HCT116 (cell line): ENCODE data around the gene TRPM8. TPM values are rescaled to one million over a fixed set of nuclear protein-coding genes. Genes with fewer than 3 reads are reported as not detected.

Experiments used
- ATAC-seq: fragments of 200-7000 bp; cut with Tn5 transposase; 2 replicates; pipeline ENCODE4 v1.9.1; 2020; ENCODE audit warnings: mild to moderate bottlenecking, moderate library complexity
- BruUV-seq: library from RNA; stranded (reverse); fragments of 400-500 nt; replicated peaks from 2 replicates; lab custom pipeline; 2021; lab: Mats Ljungman, UMichigan
- CTCF ChIA-PET: fragments of 300-600 bp; sonication (Branson Sonifier 250); formaldehyde crosslinking; loops from one replicate; lab custom pipeline; 2021; ENCODE audit warnings: antibody characterized with exemption; lab: Charles Lee
- POLR2A ChIA-PET: fragments of 300-600, 350-600 bp; sonication (Branson Sonifier 250); formaldehyde crosslinking; loops from one replicate; lab custom pipeline; 2021; ENCODE audit warnings: antibody characterized with exemption; lab: Charles Lee
- RAD21 ChIA-PET, 2 experiments: fragments of 300-600 bp; sonication (Branson Sonifier 250); formaldehyde crosslinking; loops; one replicate each; lab custom pipeline; 2023; ENCODE audit warnings: low total read pairs in 2 of 2; ENCODE audit not compliant: uncharacterized antibody in 2 of 2, unreplicated experiment in 2 of 2, low non-redundant PET in 1 of 2; lab: Charles Lee
- DNase-seq: peaks from one replicate; pipeline ENCODE4 v3.0.0-alpha.2; 2010; ENCODE audit warnings: low read depth, low spot score
- H2AFZ ChIP-seq: fragments of 200-600 bp; shearing (Covaris generic), sonication (generic); 2 replicates; pipeline ENCODE4 v1.6.1; 2017; ENCODE audit warnings: low read depth, mixed run types, mixed read lengths, antibody characterized with exemption, low read length; ENCODE audit not compliant: poor library complexity, severe bottlenecking
- H3K27ac ChIP-seq: 2 replicates; pipeline ENCODE4 v1.5.1; 2012; ENCODE audit warnings: low read depth, low read length
- H3K27me3 ChIP-seq: fragments of 200-600 bp; sonication (generic); 2 replicates; pipeline ENCODE4 v1.6.1; 2016; ENCODE audit warnings: mixed run types, low read length, mixed read lengths; ENCODE audit not compliant: insufficient read depth
- H3K36me3 ChIP-seq, 2 experiments: fragments of 200-500 bp in 1 of 2; fragments of 200-600 bp in 1 of 2; sonication (Bioruptor generic) in 1 of 2; sonication (generic) in 1 of 2; 2 replicates each; pipeline versions ENCODE4 v1.5.1 to v1.6.1; 2014 to 2016; ENCODE audit warnings: low read length in 2 of 2, inconsistent platforms in 1 of 2, mixed read lengths in 1 of 2, mixed run types in 1 of 2; ENCODE audit not compliant: insufficient read depth in 2 of 2, control insufficient read depth in 1 of 2
- H3K4me1 ChIP-seq, 2 experiments: fragments of 200-600 bp in 1 of 2; sonication (generic) in 1 of 2; 2 replicates each; pipeline versions ENCODE4 v1.5.1 to v1.6.1; 2012 to 2017; ENCODE audit warnings: low read length in 2 of 2, inconsistent platforms in 1 of 2, mild to moderate bottlenecking in 1 of 2, mixed read lengths in 1 of 2, mixed run types in 1 of 2, moderate library complexity in 1 of 2; ENCODE audit not compliant: insufficient read depth in 2 of 2, control insufficient read depth in 1 of 2
- H3K4me2 ChIP-seq: fragments of 200-600 bp; sonication (generic); 2 replicates; pipeline ENCODE4 v1.6.1; 2017; ENCODE audit warnings: mixed run types, low read length, mixed read lengths
- H3K4me3 ChIP-seq, 2 experiments: fragments of 200-600 bp in 1 of 2; sonication (generic) in 1 of 2; replicated peaks in 1 of 2; 2 replicates each; pipeline ENCODE4 v1.5.1; 2011 to 2016; ENCODE audit warnings: low read length in 2 of 2, control low read depth in 1 of 2, low read depth in 1 of 2, mild to moderate bottlenecking in 1 of 2, mixed read lengths in 1 of 2, mixed run types in 1 of 2
- H3K79me2 ChIP-seq: fragments of 200-600 bp; sonication (generic); 2 replicates; pipeline ENCODE4 v1.6.1; 2017; ENCODE audit warnings: mild to moderate bottlenecking, mixed run types, low read length, moderate library complexity, mixed read lengths; ENCODE audit not compliant: insufficient read depth
- H3K9ac ChIP-seq: fragments of 200-600 bp; sonication (generic); 2 replicates; pipeline ENCODE4 v1.6.1; 2016; ENCODE audit warnings: low read length, mixed read lengths
- H3K9me2 ChIP-seq: fragments of 200-600 bp; sonication (generic), shearing (Covaris generic); 2 replicates; pipeline ENCODE4 v1.6.1; 2017; ENCODE audit warnings: mixed run types, mild to moderate bottlenecking, moderate library complexity; ENCODE audit not compliant: insufficient read depth
- H3K9me3 ChIP-seq, 2 experiments: fragments of 200-500 bp in 1 of 2; fragments of 200-600 bp in 1 of 2; sonication (Bioruptor generic) in 1 of 2; sonication (generic) in 1 of 2; 2 replicates each; pipeline ENCODE4 v1.6.1; 2014 to 2017; ENCODE audit warnings: low read length in 2 of 2, mixed read lengths in 2 of 2, inconsistent platforms in 1 of 2, low read depth in 1 of 2, mild to moderate bottlenecking in 1 of 2, mixed run types in 1 of 2, moderate library complexity in 1 of 2; ENCODE audit not compliant: control insufficient read depth in 1 of 2, insufficient read depth in 1 of 2
- H4K20me1 ChIP-seq: fragments of 200-600 bp; sonication (generic), shearing (Covaris generic); 2 replicates; pipeline ENCODE4 v1.6.1; 2017; ENCODE audit warnings: mixed run types, mild to moderate bottlenecking, moderate library complexity; ENCODE audit not compliant: insufficient read depth
- EGR1 ChIP-seq: IDR thresholded peaks from 2 replicates; pipeline ENCODE4 v1.6.1; 2012; ENCODE audit warnings: low read depth
- JUND ChIP-seq: IDR thresholded peaks from 2 replicates; pipeline ENCODE4 v1.6.1; 2012
- POLR2A ChIP-seq: IDR thresholded peaks from 2 replicates; pipeline ENCODE4 v1.7.0; 2011; ENCODE audit warnings: borderline replicate concordance; ENCODE audit not compliant: insufficient read depth, insufficient read length; ENCODE audit errors: extremely low read depth
- POLR2AphosphoS5 ChIP-seq: IDR thresholded peaks from 2 replicates; pipeline ENCODE4 v1.6.1; 2011; ENCODE audit warnings: mild to moderate bottlenecking, low read depth, low read length, moderate library complexity
- SRF ChIP-seq: IDR thresholded peaks from 2 replicates; pipeline ENCODE4 v1.6.1; 2012; ENCODE audit warnings: low read depth
- ZNF274 ChIP-seq: fragments of 200-500 bp; sonication (Bioruptor generic); IDR thresholded peaks from 2 replicates; pipeline ENCODE4 v1.6.1; 2014; ENCODE audit warnings: mild to moderate bottlenecking, low read depth, low read length, inconsistent platforms
- intact Hi-C: fragments of 100-400 bp; cut with micrococcal nuclease; formaldehyde crosslinking; loops from 2 replicates; pipeline ENCODE4 v1.10.0; 2022
- total RNA-seq: library from RNA; stranded (reverse); gene quantifications from one replicate; pipeline ENCODE4 v1.2.1, GENCODE V29; 2021; ENCODE audit not compliant: unreplicated experiment
- TF ChIP-seq, protein P1 (sequence below), 3 experiments: fragments of 200-600 bp in 1 of 3; sonication (generic) in 1 of 3; IDR thresholded peaks in 2 of 3; conservative IDR thresholded peaks in 1 of 3; 2 replicates each; pipeline ENCODE4 v1.5.1; 2012 to 2017; ENCODE audit warnings: low read depth in 2 of 3, low read length in 2 of 3, antibody characterized with exemption in 1 of 3, borderline replicate concordance in 1 of 3, control low read depth in 1 of 3, mild to moderate bottlenecking in 1 of 3, mixed read lengths in 1 of 3, mixed run types in 1 of 3, moderate library complexity in 1 of 3; ENCODE audit not compliant: insufficient read depth in 1 of 3
- TF ChIP-seq, protein P2 (sequence below): IDR thresholded peaks from 2 replicates; pipeline ENCODE4 v1.6.1; 2011; ENCODE audit warnings: mild to moderate bottlenecking, low read length, moderate library complexity; ENCODE audit not compliant: insufficient replicate concordance; ENCODE audit errors: extremely low read depth

The TRPM8 gene
- total RNA-seq, 1 experiment from 2014 or later, result 0.39 TPM

DNA sequence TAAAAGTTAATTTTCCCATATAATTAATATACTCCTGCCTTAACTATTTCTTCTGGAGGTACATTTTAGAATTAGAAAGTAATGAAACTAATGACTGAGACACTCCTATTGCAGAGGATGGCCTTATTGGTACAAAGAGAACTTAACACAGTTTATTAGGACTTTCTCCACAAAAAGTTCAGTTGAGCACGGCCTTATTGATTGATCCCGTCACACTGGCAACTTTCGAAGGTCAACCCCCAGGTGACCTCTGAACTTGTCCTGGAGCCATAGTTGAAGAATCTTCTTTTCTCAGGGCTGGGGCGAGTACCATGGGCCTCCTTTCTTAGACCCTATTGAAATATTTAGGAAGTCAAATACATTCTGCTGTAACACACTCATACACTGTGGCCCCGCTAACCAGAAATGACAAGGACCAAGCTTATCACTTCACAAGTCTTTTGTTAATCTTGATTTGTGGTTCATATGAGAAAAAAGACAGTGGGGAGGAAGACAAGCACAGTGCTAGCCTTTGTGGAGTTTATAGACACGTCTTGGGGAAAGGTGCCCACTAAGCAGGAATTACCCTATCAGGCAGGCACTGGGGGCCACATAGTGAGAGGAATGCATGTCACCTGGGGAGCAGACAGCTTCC is 144.6 kb downstream of the TRPM8 start:
- TF ChIP-seq POLR2A, result no peak
- no peak for TF ChIP-seq EGR1
- no peak for TF ChIP-seq POLR2AphosphoS5
- TF ChIP-seq, protein P1, sequence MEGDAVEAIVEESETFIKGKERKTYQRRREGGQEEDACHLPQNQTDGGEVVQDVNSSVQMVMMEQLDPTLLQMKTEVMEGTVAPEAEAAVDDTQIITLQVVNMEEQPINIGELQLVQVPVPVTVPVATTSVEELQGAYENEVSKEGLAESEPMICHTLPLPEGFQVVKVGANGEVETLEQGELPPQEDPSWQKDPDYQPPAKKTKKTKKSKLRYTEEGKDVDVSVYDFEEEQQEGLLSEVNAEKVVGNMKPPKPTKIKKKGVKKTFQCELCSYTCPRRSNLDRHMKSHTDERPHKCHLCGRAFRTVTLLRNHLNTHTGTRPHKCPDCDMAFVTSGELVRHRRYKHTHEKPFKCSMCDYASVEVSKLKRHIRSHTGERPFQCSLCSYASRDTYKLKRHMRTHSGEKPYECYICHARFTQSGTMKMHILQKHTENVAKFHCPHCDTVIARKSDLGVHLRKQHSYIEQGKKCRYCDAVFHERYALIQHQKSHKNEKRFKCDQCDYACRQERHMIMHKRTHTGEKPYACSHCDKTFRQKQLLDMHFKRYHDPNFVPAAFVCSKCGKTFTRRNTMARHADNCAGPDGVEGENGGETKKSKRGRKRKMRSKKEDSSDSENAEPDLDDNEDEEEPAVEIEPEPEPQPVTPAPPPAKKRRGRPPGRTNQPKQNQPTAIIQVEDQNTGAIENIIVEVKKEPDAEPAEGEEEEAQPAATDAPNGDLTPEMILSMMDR (IDR thresholded peaks at IDR 0.05 in 2 of 3, conservative IDR thresholded peaks at IDR 0.05 in 1 of 3; ENCODE audit: borderline replicate concordance in 1 of 3, insufficient read depth in 1 of 3, low read depth in 2 of 3, low read length in 2 of 3), result no peak
- no peak for TF ChIP-seq ZNF274
- TF ChIP-seq, protein P2, sequence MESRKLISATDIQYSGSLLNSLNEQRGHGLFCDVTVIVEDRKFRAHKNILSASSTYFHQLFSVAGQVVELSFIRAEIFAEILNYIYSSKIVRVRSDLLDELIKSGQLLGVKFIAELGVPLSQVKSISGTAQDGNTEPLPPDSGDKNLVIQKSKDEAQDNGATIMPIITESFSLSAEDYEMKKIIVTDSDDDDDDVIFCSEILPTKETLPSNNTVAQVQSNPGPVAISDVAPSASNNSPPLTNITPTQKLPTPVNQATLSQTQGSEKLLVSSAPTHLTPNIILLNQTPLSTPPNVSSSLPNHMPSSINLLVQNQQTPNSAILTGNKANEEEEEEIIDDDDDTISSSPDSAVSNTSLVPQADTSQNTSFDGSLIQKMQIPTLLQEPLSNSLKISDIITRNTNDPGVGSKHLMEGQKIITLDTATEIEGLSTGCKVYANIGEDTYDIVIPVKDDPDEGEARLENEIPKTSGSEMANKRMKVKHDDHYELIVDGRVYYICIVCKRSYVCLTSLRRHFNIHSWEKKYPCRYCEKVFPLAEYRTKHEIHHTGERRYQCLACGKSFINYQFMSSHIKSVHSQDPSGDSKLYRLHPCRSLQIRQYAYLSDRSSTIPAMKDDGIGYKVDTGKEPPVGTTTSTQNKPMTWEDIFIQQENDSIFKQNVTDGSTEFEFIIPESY, result no peak
- TF ChIP-seq JUND, result no peak
- no peak for TF ChIP-seq SRF

More for the DNA sequence above, 144.6 kb downstream of the TRPM8 start:
- ChIA-PET POLR2A (no interaction called here), RAD21 (no interaction called here), CTCF (no interaction called here)
- intact Hi-C loops, result no loop called here
- Histone ChIP-seq H3K4me3 (no peak overlapping the region), H3K36me3 (no peaks in the 10 kb centered on the region), H3K27ac (no peak overlapping the region), H3K79me2 (no peaks in the 10 kb centered on the region), H3K9me3 (no peaks in the 10 kb centered on the region), H3K27me3 (0 out of 2 replicates have a peak, but pooled peaks cover 3% of the 10 kb centered on the region), H2AFZ (no peak overlapping the region), H3K9me2 (no peaks in the 10 kb centered on the region), H3K9ac (no peak overlapping the region), H3K4me1 (no peaks in the 10 kb centered on the region), H4K20me1 (no peaks in the 10 kb centered on the region), H3K4me2 (no peak overlapping the region)
- DNase-seq (no peak), ATAC-seq (no peak)
- no TSS peak for BruUV-seq
